Measurements from ENCODE around the gene TBXAS1.

DNA sequence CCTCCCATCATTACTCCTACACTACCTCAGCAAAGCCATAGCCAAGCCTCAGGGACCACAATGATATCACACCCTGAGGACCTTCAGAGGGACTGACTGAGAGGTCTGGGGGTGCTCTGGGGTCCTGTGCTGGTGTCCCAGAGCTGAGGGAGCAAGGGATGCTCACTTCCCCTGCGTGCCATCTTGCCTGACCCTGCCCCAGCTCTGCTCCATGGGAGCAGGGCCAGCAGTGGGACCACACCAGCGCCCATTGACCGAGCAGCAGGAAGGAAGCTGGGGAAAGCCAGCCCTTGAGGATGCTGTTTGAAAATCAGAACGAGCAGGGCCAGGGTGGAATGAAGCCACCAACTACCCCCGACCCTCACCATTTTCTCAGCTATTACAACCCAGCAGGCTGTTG is 130.7 kb downstream of the TBXAS1 start:
- TF ChIP-seq, protein P1, sequence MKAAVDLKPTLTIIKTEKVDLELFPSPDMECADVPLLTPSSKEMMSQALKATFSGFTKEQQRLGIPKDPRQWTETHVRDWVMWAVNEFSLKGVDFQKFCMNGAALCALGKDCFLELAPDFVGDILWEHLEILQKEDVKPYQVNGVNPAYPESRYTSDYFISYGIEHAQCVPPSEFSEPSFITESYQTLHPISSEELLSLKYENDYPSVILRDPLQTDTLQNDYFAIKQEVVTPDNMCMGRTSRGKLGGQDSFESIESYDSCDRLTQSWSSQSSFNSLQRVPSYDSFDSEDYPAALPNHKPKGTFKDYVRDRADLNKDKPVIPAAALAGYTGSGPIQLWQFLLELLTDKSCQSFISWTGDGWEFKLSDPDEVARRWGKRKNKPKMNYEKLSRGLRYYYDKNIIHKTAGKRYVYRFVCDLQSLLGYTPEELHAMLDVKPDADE (IDR thresholded peaks at IDR 0.05): no peak
- TF ChIP-seq, protein P2, sequence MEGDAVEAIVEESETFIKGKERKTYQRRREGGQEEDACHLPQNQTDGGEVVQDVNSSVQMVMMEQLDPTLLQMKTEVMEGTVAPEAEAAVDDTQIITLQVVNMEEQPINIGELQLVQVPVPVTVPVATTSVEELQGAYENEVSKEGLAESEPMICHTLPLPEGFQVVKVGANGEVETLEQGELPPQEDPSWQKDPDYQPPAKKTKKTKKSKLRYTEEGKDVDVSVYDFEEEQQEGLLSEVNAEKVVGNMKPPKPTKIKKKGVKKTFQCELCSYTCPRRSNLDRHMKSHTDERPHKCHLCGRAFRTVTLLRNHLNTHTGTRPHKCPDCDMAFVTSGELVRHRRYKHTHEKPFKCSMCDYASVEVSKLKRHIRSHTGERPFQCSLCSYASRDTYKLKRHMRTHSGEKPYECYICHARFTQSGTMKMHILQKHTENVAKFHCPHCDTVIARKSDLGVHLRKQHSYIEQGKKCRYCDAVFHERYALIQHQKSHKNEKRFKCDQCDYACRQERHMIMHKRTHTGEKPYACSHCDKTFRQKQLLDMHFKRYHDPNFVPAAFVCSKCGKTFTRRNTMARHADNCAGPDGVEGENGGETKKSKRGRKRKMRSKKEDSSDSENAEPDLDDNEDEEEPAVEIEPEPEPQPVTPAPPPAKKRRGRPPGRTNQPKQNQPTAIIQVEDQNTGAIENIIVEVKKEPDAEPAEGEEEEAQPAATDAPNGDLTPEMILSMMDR (conservative IDR thresholded peaks at IDR 0.05; ENCODE audit: low read depth in 2 of 2): no peak
- no peak for TF ChIP-seq EZH2 (IDR thresholded peaks at IDR 0.05; ENCODE audit: low read depth, unreplicated experiment)
